GM10248 (cell line): ENCODE data around the gene C14orf180.

Experiments used
- CTCF ChIA-PET: fragments of 300-600 bp; sonication (Branson Sonifier 250); formaldehyde crosslinking; extraction: SDS; loops from one replicate; lab custom pipeline; 2021; ENCODE audit warnings: antibody characterized with exemption; lab: Yijun Ruan, JAX
- POLR2A ChIA-PET: fragments of 350-650 bp; sonication (Branson Sonifier 250); formaldehyde crosslinking; extraction: SDS; loops from one replicate; lab custom pipeline; 2020; ENCODE audit warnings: antibody characterized with exemption; lab: Yijun Ruan, JAX
- DNase-seq: peaks from one replicate; pipeline ENCODE4 v3.0.0; 2012; ENCODE audit errors: extremely low spot score
- CTCF ChIP-seq: IDR thresholded peaks from 2 replicates; pipeline ENCODE4 v1.5.1; 2012; ENCODE audit warnings: mild to moderate bottlenecking, low read depth; ENCODE audit errors: extremely low read depth, missing control alignments, control extremely low read depth

The C14orf180 gene

GRCh38 chr14:104598910-104599273 lies 19.3 kb downstream of the C14orf180 start:
- TF ChIP-seq CTCF: no peak
- CTCF ChIA-PET: no interaction called here
- DNase-seq: no peak
- POLR2A ChIA-PET: no interaction called here

- CTCF ChIA-PET: no interaction called here
- no peak for TF ChIP-seq CTCF
- POLR2A ChIA-PET: no interaction called here
Observed at GRCh38 chr14:104599446-104599845, 19.9 kb downstream of the C14orf180 start.

GRCh38 chr14:104600141-104600643 lies 20.6 kb downstream of the C14orf180 start:
- ChIA-PET POLR2A (interaction anchor here (0.5 kb wide), 1 partner anchor 126 kb away, joined by 3 read pairs; no protein-coding TSS in a partner anchor), CTCF (no interaction called here)
- DNase-seq: no peak
- no peak for TF ChIP-seq CTCF

More at GRCh38 chr14:104599446-104599845, 19.9 kb downstream of the C14orf180 start:
- no peak for DNase-seq

GRCh38 chr14:104600805-104601204 lies 21.2 kb downstream of the C14orf180 start:
- ChIA-PET CTCF (interaction anchor here (1.3 kb wide), 1 partner anchor 37 kb away, joined by 3 read pairs; no protein-coding TSS in a partner anchor), POLR2A (no interaction called here)
- no peak for TF ChIP-seq CTCF

GRCh38 chr14:104601786-104602185 lies 22.2 kb downstream of the C14orf180 start:
- POLR2A ChIA-PET: no interaction called here
- no peak for DNase-seq
- no peak for TF ChIP-seq CTCF
- CTCF ChIA-PET: interaction anchor here (1.3 kb wide), 1 partner anchor 38 kb away, joined by 3 read pairs; no protein-coding TSS in a partner anchor

More at GRCh38 chr14:104600805-104601204, 21.2 kb downstream of the C14orf180 start:
- DNase-seq: no peak

GRCh38 chr14:104602315-104602932 lies 22.9 kb downstream of the C14orf180 start:
- no peak for TF ChIP-seq CTCF
- ChIA-PET CTCF (no interaction called here), POLR2A (no interaction called here)
- no peak for DNase-seq
